ENCODE data around the gene C15orf39.
A peak's percentile ranks its signal among the peaks of the same experiment; 100 is the strongest.

Gene C15orf39

DNA sequence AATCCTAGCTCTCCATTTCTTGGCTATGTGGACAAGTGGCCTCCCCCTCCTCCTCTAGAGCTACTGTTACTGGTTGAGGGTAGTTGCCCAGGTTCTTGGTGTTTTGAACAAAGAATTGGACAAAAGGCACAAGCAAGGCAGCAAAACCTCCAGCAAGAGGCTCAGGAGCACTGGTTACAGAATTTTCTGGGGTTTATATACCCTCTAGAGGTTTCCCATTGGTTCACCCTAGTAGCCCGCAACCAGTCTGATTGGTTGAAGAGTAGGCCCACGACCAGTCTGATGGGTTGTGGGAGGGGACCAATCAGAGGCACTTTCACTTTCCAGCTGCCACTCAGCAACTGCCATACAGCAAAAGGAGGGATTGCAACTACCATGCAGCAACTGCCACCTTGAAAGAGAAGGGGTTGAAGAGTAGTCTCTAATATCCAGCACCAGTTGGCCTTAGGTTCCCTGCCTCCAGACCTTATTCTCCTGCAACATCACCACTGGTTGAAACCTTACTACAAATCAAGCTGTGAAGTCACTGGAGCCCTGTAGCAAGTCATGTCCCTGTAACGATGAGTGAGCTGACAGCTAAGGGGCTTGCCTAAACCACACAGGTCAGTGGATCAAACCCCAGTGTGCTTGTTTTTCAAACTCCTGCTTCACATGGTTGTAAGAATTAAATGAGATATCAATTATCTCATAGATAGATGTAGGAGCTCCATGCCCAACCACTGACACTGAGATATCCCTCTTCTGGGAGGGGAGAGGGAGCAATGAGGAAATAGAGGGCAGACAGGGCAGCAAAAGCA, 2.9 kb upstream of the C15orf39 start:
- DNase-seq = no peak

DNA sequence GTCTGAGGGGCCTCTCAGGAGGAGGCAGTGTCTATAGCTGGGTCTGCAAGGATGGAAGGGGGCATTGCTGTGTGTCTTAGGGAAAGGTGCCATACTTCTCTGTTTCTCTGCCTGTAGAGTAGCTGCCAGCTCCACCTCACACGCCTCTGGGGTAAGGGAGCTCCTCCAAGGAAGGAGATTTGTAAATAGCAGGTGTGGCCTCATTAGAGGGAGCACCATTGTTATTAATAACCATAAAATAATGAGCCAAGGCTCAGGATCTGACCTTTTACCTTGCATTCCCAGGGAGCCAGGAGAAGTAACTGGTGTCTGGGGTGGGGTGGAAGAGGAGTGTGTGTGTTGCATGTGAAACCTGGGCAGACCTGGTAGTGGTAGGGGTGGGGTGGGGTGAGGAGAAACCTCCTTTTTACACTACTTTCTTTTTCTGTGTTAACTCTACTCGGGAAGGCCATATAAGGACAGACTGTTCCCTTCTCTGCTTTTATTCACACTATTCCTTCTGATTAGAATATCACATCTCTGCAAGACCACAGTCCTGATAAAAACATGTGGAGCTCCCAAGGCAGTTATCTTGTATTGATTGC, 2.2 kb upstream of the C15orf39 start:
- no peak for DNase-seq

DNA sequence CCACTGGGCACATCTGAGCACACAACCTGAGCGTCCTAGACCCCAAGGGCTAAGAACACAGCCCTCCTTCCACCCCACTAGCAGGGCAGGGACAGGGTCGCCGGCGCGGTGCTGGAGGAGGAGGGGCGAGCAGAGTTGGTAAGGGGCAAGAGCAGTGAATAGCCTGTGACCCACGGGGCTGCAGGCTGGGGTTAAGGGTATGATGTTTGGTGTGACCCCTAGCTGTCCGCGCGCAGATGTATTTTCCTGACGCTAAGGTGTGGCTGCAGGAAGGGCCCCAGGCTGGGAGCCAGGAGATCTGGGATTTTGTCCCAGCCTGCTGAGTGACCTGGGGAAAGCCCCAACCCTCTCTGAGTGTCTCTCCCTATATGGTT, 1.3 kb upstream of the C15orf39 start:
- no peak for DNase-seq

DNA sequence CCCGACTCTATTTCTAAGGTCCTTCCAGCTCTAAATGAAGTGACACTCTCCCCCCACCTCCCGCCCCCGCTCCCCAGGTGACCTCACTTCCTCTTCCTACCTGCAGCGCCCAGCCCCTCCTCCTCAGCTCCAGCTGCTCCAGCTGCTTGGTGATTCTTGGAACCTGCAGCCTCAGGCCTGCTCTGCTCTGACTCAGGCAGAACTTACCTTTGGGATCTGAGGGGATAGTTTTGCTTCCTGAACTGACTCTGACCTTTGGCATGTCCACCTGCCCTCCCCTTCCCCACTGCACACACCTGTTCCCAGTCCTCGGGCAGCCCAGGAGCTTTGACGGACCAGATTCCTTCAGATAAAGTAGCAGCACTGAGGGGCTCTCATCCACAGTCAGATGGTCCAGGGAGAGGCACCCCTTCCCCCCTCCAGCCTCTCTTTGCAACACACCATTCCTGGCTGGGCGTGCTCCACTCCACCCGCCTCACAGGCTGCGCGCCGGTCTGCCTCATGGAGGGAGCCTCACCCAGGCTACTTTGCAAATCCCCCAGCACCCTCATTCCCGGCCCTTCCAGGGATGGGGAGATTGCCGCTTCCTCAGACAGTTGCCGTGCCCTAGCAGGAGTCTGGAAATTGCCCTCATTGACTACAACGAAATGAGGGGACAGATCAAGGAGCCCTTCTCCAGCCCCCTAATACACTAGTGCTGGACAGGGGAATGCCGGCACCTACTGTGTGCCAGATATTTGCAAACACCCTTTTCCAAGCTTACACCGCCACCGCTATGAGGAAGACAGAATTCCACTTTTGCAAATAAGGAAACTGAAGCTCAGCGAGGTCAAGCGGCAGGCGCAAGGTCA, 692 bp upstream of the C15orf39 start:
- DNase-seq = no peak

DNA sequence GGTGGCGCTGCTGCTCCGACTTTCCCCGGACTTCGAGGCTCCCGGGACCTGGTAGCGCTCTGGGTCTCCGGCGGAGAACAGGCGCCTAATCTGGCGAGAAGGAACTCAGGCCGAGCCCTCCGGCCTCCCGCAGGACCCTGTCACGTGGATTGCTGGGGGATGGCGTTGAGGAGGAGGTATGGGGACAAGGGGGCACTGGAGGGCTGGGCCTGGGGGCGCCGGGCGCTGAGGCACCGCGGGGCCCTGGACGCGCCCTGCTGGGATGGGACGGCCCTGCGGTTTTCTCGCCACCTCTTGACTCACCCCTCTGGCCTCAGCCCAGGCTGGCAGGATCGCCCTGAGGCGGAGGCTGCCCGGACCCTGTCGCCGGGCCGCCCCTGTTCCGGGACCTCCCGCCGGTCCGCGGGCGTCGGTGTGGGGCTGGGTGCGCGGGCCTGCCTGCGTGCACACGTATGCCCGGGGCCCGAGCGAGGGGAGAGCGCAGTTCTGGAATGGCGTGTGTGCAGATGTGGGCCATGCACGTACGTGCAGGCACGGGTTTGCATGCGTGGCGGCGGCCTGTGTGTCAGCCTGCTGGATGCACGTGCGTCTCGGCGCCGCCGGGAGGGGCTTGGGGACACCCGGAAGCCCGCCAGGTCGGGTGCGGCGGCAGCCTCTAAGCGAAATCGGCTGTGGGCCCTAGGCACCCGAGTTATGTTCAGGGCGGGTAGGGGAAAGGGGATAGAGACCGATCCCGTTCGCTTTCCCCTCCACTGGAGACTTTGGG, 752 bp downstream of the C15orf39 start:
- DNase-seq = peak; percentile 29

DNA sequence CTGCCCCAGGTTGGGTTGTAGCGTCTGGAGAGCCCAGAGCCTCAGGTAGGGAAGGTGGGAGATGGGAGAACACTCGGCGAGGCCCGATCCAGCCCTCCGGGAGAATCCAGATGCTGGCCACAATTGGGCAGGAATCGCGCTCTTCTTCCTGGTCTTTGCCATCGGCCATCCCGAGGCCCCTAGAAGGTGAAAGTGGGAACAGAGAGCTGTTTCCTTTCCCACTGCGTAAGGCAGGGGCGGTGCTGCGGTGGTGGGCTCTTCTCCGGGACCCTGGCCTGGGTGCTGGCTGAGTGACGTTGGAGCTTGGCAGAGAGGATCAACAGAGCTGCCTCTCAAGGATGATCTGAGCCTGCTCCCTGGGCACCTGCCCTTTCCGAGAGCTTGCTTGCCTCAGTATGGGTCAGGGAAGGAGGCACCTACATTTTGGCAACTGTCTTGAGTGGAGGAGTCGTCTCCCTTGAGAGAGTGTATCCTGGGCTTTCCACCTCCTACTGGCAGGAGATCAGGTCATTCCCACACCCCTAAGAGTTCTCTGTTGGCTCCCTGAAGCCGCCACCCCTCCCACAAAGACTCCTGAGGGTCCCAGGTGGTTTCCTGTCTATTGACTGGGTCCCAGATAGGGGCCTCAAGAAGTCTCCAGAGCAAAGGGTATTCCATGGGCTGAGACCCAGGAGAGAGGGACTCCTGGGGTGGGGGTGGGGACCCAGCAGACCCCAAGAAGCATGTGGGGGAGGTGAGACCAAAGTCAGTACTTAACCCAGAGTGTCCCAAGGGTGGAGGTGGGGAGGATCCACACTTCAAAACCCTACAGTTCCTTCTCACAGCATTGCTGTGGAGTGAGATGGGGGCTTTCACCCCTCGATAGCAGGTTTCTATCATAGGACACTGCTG, 1.6 kb downstream of the C15orf39 start:
- no peak for DNase-seq

DNA sequence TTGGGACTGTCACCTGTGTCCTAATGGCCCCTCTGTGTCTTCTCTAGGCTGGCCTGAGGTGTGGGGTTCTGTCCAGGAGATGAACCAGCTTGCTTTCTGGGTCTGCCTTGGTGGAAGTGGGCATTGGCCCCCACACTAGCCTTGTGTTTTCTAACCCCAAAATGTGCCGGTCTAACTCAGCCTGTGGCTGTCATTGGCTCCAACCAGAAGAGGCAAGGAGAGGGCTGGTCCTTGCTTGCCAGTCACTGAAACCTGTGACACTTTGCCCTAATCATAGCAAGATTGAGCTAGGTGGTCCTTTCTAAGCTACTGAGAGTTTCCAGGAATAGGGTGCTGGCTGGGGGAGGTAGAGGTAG, 2.2 kb downstream of the C15orf39 start:
- DNase-seq = no peak

DNA sequence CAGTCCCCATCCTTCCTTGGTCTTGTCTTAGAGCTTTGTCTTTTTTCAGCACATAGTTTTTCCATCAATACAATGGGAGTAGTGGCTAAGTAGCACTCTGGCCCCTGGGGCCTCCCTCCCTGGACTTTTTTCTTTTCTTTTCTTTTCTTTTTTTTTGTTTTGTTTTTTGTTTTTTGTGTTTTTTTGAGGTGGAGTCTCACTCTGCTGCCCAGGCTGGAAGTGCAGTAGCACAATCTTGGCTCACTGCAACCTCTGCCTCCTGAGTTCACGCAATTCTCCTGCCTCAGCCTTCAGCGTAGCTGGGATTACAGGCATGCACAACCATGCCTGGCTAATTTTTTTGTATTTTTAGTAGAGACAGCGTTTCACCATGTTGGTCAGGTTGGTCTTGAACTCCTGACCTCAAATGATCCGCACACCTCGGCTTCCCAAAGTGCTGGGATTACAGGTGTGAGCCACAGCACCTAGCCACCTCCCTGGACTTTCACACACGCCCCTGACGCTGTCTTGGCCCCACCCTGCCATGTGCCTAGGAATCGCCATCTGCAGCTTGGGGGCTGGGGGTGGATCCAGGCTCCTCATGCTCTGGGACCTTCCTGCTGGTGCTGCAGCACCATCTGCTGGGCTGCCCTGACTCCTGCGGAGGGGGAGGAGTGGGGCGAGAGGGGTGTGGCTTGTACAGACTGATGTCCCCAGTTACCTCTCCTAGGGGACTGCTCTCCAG, 2.8 kb downstream of the C15orf39 start:
- DNase-seq = peak; percentile 46

DNA sequence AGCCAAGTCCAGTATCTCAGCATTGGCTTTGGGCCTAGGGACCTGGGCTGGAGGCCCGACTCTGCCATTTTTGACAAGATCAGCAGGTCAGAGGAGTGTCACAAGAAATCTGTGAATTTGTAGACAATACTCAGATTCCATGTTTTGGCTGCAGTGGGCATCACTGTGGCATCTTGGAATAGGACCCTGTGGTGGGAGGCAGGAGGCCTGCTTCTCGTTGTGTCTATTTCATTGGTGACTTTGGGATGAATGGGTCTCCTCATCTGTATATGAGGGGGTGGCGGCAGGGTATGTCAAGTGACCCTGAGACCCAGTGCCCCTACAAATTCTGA, 3.3 kb downstream of the C15orf39 start:
- no peak for DNase-seq

DNA sequence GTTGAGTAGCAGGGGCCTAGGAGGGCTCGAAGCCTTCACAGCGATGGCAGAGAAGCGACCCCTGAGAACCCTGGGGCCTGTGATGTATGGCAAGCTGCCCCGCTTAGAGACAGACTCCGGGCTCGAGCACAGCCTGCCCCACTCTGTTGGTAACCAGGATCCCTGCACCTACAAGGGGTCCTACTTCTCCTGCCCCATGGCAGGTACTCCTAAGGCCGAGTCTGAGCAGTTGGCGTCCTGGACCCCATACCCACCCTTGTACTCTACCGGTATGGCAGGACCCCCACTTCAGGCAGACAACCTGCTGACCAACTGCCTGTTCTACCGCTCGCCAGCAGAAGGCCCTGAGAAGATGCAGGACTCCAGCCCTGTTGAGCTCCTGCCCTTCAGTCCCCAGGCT, 4.3 kb downstream of the C15orf39 start:
- DNase-seq = no peak

DNA sequence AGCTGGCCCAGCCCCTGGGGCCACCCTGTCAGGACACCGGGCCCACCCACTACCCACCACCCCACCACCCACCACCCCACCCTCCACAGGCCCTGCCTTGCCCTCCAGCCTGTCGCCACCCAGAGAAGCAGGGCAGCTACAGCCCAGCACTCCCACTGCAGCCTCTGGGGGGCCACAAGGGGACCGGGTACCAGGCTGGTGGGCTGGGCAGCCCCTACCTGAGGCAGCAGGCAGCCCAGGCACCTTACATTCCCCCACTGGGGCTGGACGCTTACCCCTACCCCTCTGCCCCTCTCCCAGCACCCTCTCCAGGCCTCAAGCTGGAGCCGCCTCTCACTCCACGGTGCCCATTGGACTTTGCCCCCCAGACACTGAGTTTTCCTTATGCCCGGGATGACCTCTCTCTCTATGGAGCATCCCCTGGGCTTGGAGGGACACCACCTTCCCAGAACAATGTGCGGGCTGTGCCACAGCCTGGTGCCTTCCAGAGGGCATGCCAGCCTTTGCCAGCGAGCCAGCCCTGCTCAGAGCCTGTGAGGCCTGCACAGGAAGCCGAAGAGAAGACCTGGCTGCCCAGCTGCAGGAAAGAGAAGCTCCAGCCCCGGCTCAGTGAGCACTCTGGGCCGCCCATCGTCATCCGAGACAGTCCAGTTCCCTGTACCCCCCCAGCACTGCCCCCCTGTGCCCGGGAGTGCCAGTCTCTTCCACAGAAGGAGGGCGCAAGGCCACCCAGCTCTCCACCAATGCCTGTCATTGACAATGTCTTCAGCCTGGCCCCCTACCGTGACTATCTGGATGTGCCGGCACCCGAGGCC, 5.3 kb downstream of the C15orf39 start:
- DNase-seq = no peak

DNA sequence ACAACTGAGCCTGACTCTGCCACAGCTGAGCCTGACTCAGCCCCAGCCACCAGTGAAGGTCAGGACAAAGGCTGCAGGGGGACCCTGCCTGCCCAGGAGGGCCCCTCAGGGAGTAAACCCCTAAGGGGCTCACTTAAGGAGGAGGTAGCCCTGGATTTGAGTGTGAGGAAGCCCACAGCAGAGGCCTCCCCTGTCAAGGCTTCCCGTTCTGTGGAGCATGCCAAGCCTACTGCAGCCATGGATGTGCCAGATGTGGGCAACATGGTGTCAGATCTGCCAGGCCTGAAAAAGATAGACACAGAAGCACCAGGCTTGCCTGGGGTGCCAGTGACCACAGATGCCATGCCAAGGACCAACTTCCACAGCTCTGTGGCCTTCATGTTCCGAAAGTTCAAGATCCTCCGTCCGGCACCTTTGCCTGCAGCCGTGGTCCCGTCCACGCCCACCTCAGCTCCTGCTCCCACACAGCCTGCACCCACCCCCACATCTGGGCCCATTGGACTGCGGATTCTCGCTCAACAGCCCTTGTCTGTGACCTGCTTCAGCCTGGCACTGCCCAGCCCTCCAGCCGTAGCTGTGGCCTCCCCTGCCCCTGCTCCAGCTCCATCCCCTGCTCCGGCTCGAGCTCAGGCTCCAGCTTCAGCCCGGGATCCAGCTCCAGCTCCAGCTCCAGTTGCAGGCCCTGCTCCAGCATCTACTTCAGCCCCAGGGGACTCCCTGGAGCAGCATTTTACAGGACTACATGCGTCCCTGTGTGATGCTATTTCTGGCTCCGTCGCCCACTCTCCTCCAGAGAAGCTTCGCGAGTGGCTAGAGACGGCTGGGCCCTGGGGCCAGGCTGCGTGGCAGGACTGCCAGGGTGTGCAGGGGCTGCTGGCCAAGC, 6.2 kb downstream of the C15orf39 start:
- no peak for DNase-seq

DNA sequence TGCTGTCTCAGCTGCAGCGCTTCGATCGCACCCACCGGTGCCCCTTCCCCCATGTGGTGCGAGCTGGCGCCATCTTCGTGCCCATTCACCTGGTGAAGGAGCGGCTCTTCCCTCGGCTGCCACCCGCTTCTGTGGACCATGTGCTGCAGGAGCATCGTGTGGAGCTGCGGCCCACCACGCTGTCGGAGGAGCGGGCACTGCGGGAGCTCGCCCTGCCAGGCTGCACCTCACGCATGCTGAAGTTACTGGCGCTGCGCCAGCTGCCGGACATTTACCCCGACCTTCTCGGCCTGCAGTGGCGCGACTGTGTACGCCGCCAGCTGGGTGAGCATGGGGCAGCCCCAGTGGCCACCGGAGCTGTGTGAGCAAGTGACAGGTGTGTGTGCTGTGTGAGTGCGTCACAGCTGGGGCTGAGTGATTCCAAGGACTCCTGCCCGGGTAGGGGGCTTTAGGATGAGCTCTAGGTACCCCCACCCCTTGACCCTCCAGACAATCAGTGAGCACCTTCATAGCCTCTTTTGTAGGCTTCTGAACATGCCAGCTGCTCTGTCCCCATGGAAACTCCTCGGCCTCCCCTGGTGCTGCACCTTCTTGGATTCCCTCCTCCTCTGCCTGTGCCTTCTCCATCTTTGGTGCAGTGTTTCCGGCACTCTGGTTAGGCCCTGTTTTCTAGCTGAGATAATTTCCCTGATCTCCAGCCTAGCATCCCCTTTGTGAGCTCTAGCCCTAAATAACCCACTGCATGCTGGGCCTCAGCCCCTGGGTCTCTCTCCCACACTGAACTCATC, 7.0 kb downstream of the C15orf39 start:
- DNase-seq = no peak

DNA sequence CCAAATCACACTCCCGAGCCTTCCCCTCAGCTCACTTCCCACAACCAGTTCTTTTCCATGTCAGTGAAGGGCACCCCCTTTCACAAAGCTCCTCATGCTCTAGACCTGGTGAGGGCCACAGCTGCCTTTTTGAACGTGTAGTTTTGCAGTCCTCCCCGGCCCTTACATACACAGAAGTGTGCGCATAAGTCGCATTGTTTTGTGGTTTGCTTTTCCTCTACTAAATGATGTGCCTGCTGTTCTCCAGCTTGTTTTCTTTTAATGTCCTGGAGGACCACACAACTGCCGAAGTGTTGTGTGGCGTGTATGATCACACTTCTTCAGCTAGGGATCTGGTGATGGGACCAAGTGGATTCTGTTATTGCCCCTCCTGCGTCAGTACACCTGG, 7.6 kb downstream of the C15orf39 start:
- DNase-seq = no peak

DNA sequence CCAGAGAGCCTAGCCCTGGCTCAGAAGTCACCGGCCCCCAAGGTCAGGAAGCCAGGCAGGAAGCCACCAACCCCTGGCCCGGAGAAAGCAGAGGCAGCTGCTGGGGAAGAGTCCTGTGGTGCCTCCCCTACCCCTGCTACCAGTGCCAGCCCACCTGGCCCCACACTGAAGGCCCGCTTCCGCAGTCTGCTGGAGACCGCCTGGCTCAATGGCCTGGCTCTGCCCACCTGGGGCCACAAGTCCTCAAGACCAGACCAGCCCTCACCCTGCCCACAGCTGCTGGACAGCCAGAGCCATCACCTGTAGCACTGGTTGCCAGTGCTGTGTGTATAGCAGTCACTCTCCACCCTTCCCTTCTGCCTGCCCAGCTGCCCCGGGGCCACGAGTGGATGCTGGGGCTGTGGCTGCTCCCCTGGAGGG, 9.1 kb downstream of the C15orf39 start:
- no peak for DNase-seq

DNA sequence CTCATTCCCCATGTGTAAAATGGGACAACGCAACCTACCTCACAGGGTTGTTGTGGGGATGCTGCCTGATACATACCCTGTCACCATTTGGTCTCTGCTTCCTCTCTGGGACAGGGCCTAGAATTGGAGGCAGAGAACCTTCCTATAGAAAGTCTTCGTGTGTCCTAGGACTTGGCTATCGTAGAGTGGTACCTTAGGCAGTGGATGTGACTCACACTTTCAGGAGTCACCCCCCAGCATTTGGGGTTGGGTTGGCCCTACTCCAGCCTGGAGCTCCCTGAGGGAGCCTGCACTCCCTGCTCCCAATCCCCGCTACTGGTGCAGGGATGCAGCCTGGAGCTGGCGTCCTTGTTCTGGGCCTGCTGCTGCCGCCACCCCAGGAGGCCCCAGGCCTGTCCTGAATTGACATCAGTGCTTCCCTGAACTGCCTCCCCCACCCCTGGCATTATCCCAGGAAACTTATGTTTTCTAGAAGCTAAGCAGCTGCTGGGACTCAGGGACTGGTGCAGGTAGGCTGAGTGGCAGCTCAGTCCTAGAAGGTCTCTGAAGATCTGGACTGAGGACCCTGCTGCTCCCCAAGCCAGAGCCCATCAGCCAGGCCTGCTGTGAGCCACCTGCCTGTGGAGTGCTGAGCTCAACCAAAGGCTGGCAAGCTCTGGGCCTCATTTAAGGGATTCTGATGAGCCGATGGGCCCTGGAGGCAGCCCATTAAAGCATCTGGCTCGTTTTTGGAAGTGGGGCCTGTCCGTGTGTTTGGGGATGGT, 9.9 kb downstream of the C15orf39 start:
- no peak for DNase-seq

DNA sequence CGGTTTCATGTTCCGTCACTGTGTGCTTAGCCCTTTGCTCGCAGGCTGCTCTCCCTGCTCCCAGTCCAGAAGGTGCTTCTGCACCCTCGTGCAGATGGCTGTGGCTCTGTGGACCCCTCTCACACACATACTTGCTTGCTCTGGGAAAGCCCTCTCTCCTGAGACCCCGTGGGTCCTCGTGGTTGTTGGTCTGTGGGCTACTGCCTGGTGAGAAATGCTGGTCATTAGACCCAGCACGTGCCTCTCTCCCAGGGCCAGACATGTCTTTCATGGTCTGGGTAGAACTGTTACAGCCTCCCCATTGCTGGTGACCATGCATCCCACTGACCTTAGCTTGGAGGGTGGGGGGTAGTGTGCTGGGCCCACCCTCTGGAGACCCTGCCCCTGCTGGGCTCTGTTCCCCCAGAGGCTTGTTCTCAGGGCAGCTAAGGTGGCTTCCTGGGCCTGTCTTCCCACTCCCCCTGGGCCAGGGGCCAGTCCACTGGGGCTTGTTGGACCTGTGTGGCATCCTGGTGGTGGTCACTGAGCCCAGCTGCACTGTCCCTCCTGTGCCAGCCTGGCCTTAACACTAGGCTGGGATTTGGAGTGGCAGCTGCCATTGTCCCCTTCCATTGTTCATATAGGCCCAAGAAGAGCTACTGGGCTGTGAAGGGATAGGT, 10.6 kb downstream of the C15orf39 start:
- no peak for DNase-seq

All from GF-D8 (cell line).